LNCAP (cell line): Measurements from ENCODE around the gene GNS.

Source experiments
- TF ChIP-seq, protein P1 (sequence below): fragments of 450-650 bp; IDR thresholded peaks from 2 replicates; pipeline ENCODE4 v1.5.1; 2017; ENCODE audit warnings: mild to moderate bottlenecking

The GNS gene

DNA sequence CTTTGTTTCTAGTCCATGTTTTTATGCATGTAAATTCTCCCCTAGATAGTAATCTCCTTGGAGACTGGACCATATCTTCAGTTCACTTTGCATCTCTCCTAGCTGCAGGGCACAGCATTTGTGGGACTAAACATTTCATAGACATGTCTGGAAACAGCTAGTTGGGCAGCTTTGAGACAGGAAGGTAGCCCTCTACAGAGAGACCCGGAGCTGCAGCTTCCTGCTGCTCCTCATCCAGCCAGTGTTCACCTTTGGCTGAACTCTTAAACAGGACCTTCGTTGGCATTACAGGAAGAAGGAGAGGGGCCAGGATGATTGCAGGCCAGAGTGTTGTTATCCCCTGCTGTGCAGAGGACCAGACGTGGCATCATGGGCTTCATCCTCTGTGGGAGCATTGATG is 52.9 kb downstream of the GNS start:
- TF ChIP-seq, protein P1, sequence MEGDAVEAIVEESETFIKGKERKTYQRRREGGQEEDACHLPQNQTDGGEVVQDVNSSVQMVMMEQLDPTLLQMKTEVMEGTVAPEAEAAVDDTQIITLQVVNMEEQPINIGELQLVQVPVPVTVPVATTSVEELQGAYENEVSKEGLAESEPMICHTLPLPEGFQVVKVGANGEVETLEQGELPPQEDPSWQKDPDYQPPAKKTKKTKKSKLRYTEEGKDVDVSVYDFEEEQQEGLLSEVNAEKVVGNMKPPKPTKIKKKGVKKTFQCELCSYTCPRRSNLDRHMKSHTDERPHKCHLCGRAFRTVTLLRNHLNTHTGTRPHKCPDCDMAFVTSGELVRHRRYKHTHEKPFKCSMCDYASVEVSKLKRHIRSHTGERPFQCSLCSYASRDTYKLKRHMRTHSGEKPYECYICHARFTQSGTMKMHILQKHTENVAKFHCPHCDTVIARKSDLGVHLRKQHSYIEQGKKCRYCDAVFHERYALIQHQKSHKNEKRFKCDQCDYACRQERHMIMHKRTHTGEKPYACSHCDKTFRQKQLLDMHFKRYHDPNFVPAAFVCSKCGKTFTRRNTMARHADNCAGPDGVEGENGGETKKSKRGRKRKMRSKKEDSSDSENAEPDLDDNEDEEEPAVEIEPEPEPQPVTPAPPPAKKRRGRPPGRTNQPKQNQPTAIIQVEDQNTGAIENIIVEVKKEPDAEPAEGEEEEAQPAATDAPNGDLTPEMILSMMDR = no peak

DNA sequence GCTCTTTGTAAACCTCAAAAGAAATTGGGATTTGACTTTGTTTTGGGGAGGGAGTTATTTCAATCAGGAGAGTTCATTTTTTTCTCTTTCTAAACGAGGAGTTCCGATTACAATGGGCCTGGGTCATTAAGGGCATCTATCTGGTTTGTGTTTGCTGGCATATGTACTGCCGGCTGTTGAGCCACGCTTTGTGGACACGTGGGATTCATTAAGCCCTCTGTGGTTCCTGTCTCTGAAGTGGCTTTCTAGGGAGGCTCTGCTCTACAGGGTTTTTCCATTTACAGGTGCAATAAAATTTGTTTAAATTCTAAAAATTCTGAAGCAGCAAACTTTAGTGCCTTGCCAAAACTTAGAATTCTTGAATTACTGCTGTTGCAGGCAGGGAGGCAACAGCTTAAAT is 57.9 kb downstream of the GNS start:
- TF ChIP-seq, protein P1 = no peak

DNA sequence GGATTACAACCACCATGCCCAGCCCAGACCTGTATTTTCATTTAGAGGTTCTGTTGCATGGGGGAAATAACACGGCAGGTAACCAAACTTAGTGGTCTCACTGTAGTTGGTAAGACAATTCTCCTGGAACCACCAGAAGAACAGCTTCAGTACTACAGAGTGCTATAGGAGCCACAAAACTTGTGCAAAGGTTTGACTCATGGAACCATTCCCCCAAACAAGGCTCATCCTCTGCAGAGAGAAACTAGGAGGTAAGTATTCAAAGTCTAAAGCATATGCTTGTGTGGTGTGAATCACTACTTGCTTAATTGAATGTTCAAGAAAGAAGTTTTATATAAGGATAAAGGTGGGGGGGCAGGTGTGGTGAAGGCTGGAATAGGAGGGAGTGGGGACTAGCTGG is 58.7 kb downstream of the GNS start:
- TF ChIP-seq, protein P1 = no peak

DNA sequence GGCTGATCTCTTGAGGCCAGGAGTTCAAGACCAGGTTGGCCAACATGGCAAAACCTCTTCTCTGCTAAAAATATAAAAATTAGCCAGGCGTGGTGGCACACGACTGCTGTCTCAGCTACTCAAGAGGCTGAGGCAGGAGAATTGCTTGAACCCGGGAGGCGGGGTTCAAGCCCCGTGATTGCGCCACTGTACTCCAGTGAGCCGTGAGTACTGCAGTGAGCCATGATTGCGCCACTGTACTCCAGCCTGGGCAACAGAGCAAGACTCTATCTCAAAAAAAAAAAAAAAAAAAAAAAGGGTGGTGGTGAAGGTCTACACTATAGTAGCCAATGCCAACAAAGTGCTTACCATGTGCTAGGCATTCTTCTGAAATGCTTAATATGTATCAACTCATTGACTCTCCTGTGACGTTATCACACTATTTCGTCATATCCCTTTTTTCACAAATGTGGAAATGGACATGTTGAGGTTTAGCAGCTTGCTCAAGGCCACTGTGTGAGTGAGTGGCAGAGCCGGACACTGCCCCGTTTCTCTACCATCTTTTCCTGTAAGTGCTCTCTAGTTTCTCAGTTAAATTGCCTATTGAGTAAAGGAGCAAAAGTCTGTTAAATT is 59.6 kb downstream of the GNS start:
- TF ChIP-seq, protein P1 = no peak

DNA sequence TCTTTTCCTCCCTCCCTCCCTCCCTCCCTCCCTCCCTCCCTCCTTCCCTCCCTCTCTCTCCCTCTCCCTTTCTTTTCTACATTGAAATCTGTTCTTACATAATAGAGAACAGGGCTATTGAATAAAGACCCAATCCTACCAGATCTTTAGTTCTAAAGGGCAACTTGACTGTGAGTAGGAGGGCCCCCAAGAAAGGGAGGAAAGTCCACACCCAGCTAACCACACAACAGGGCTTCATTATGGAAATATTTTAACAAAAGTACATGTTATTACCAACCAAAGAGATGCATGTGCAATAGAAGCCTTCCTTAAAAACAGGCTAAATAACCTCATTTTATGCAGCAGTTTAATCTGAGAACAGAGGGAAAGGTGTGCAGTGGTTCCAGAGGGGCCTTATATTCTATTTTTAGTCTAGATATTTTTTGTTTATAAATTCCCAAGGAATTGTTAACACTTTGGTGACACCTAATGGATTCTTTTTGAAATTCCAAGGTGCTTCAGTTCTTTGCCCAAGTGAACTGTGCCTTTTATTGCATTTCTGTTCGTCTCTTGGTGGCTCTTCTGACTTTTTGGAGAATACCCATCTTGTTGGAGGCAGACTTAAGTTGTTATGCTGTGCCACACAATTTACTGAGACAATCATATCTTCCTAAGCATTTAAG is 63.0 kb downstream of the GNS start:
- TF ChIP-seq, protein P1 = peak; percentile 62

DNA sequence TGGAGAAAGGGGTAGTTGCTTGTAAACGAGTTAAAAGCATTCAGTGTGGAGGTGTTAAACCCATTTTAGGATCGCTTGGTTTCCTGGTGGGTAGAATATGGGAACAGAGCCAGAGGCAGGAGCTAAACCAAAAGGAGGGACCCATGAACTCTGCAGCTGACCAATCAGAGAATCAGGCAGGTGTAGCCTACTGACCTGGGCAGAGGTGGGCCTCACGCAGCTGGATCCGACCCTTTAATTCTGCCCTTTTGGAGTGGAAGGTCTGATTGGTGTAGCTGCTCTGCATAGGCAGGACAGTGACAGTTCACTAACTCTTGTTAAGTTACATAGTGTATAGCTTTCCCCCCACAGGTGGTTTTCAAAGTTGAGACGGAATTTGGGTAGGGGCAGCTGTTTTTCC is 63.7 kb downstream of the GNS start:
- TF ChIP-seq, protein P1 = no peak

DNA sequence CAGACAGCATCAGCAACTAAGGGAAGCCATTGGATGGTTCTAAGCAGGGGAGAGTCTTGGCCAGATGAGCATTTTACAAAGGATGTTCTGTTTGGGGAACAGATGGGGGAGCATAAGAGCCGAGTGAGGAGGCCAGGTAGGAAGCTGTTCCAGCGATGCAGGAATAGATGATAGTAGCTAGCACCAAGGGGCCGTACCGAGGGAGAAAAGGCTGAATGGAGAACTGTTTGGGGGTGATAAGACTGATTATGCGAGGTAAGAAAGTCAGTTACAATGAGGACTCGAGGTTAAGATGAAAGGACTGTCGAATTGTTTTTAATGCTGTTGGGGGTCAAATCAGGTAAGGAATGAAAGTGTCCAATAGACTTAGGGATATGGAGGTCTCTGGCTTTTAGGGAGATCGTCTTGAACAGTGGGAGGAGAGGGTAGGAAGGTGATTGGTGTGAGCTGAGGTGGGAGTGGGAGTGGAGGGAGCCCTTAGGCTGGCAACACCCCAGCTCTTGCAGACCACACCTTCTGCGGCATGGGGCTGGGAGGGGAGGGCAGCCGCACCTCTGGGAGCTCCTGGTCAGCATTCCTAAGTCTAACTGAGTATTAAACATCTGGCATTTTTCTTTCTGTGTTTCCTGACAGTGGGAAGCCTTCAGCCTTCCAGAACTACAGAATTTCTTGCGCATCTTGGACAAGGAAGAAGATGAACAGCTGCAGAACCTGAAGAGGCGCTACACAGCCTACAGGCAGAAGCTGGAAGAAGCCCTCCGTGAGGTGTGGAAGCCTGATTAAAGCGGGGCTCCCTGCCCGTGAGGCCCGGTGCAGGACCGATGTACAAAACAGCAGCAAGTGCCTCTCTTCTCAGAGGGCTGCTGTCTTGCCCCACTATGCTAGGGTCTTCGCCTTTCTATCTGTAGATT is 64.8 kb downstream of the GNS start:
- TF ChIP-seq, protein P1 = no peak
